Subcutaneous abdominal adipose tissue (tissue), 5 donors: ENCODE results near the gene MAMDC2.

Experiments used
- H3K27ac ChIP-seq: one replicate; pipeline ENCODE4 v1.7.0; 2013; ENCODE audit warnings: low read depth, mild to moderate bottlenecking, inconsistent platforms, low read length, moderate library complexity
- H3K27me3 ChIP-seq, 5 donors: one replicate each; pipeline ENCODE4 v1.7.0; 2013; ENCODE audit warnings: low read length in 5 of 5, inconsistent platforms in 1 of 5; ENCODE audit not compliant: control insufficient read depth in 5 of 5, insufficient read depth in 4 of 5
- H3K36me3 ChIP-seq, 5 donors: one replicate each; pipeline ENCODE4 v1.7.0; 2013; ENCODE audit warnings: low read length in 5 of 5; ENCODE audit not compliant: control insufficient read depth in 5 of 5, insufficient read depth in 5 of 5
- H3K4me1 ChIP-seq, 5 donors: one replicate each; pipeline ENCODE4 v1.7.0; 2013; ENCODE audit warnings: low read length in 5 of 5, mild to moderate bottlenecking in 3 of 5, moderate library complexity in 1 of 5; ENCODE audit not compliant: control insufficient read depth in 5 of 5, insufficient read depth in 5 of 5
- H3K4me3 ChIP-seq, 5 donors: one replicate each; pipeline ENCODE4 v1.7.0; 2013; ENCODE audit warnings: low read length in 5 of 5, low read depth in 1 of 5
- H3K9ac ChIP-seq, 5 donors: one replicate each; pipeline ENCODE4 v1.7.0; 2013; ENCODE audit warnings: low read length in 5 of 5, mild to moderate bottlenecking in 4 of 5, moderate library complexity in 3 of 5
- H3K9me3 ChIP-seq, 5 donors: one replicate each; pipeline ENCODE4 v1.7.0; 2013; ENCODE audit warnings: low read length in 5 of 5; ENCODE audit not compliant: control insufficient read depth in 5 of 5
- donor health status: healthy.
- donor health status: healthy.
- donor health status: healthy.
- donor health status: healthy.
- donor health status: healthy.

MAMDC2 gene

GRCh38 chr9:70076678-70077077 lies 33.0 kb downstream of the MAMDC2 start:
- Histone ChIP-seq H3K9me3 (no peaks in the 10 kb centered on the region), H3K9ac (no peak overlapping the region), H3K27me3 (no peaks in the 10 kb centered on the region), H3K4me3 (no peak overlapping the region), H3K27ac (no peak overlapping the region), H3K36me3 (no peaks in the 10 kb centered on the region), H3K4me1 (peaks cover 3 to 24% (median 21%) of the 10 kb centered on the region in 5 donors)

- H3K36me3 ChIP-seq = no peaks in the 10 kb centered on the region
- H3K27me3 ChIP-seq = no peaks in the 10 kb centered on the region
- H3K9ac ChIP-seq = no peak overlapping the region
- no peaks in the 10 kb centered on the region for H3K9me3 ChIP-seq
- H3K4me1 ChIP-seq = peaks cover 3 to 24% (median 21%) of the 10 kb centered on the region in 5 donors
- no peak overlapping the region for H3K27ac ChIP-seq
- no peak overlapping the region for H3K4me3 ChIP-seq
These were observed 35.9 kb downstream of the MAMDC2 start for GRCh38 chr9:70079417-70080037.

- Histone ChIP-seq H3K36me3 (no peaks in the 10 kb centered on the region), H3K9ac (no peak overlapping the region), H3K27me3 (no peaks in the 10 kb centered on the region), H3K27ac (peak overlapping the region; percentile 9), H3K4me1 (peaks cover 3 to 24% (median 21%) of the 10 kb centered on the region in 5 donors), H3K4me3 (peak overlapping the region in 1 of 5 donors; percentile 12), H3K9me3 (no peaks in the 10 kb centered on the region)
These were observed 37.0 kb downstream of the MAMDC2 start for GRCh38 chr9:70080481-70081119.

GRCh38 chr9:70081120-70081495 lies 37.5 kb downstream of the MAMDC2 start:
- Histone ChIP-seq H3K9ac (no peak overlapping the region), H3K27me3 (no peaks in the 10 kb centered on the region), H3K27ac (peak overlapping the region; percentile 9), H3K36me3 (no peaks in the 10 kb centered on the region), H3K9me3 (no peaks in the 10 kb centered on the region), H3K4me1 (peaks cover 3 to 24% (median 22%) of the 10 kb centered on the region in 5 donors), H3K4me3 (no peak overlapping the region)

GRCh38 chr9:70083429-70083828 lies 39.8 kb downstream of the MAMDC2 start:
- Histone ChIP-seq H3K9me3 (no peaks in the 10 kb centered on the region), H3K27ac (no peak overlapping the region), H3K4me3 (no peak overlapping the region), H3K27me3 (no peaks in the 10 kb centered on the region), H3K36me3 (no peaks in the 10 kb centered on the region), H3K9ac (no peak overlapping the region), H3K4me1 (peaks cover 3 to 31% (median 25%) of the 10 kb centered on the region in 5 donors)

- Histone ChIP-seq H3K9ac (no peak overlapping the region), H3K4me1 (peaks cover 0 to 17% (median 15%) of the 10 kb centered on the region in 5 donors), H3K27me3 (no peaks in the 10 kb centered on the region), H3K36me3 (no peaks in the 10 kb centered on the region), H3K27ac (no peak overlapping the region), H3K4me3 (no peak overlapping the region), H3K9me3 (no peaks in the 10 kb centered on the region)
These were observed 41.6 kb downstream of the MAMDC2 start for GRCh38 chr9:70085241-70085640.

- H3K9me3 ChIP-seq = no peaks in the 10 kb centered on the region
- no peaks in the 10 kb centered on the region for H3K36me3 ChIP-seq
These were observed 47.5 kb downstream of the MAMDC2 start for GRCh38 chr9:70091103-70091502.

GRCh38 chr9:70091572-70091971 lies 47.9 kb downstream of the MAMDC2 start:
- Histone ChIP-seq H3K36me3 (no peaks in the 10 kb centered on the region), H3K9ac (no peak overlapping the region), H3K27ac (no peak overlapping the region), H3K9me3 (no peaks in the 10 kb centered on the region), H3K4me1 (peaks cover 0 to 10% (median 3%) of the 10 kb centered on the region in 5 donors), H3K4me3 (no peak overlapping the region), H3K27me3 (no peaks in the 10 kb centered on the region)

More at GRCh38 chr9:70091103-70091502, 47.5 kb downstream of the MAMDC2 start:
- no peak overlapping the region for H3K27ac ChIP-seq
- H3K4me3 ChIP-seq = no peak overlapping the region
- H3K9ac ChIP-seq = no peak overlapping the region
- no peaks in the 10 kb centered on the region for H3K27me3 ChIP-seq
- H3K4me1 ChIP-seq = peaks cover 0 to 14% (median 6%) of the 10 kb centered on the region in 5 donors

- Histone ChIP-seq H3K27ac (no peak overlapping the region), H3K4me3 (no peak overlapping the region), H3K27me3 (no peaks in the 10 kb centered on the region), H3K9ac (no peak overlapping the region), H3K36me3 (no peaks in the 10 kb centered on the region), H3K4me1 (peaks cover 0 to 5% (median 3%) of the 10 kb centered on the region in 5 donors), H3K9me3 (no peaks in the 10 kb centered on the region)
These were observed 48.5 kb downstream of the MAMDC2 start for GRCh38 chr9:70092190-70092589.

- Histone ChIP-seq H3K27me3 (no peaks in the 10 kb centered on the region), H3K27ac (no peak overlapping the region), H3K9ac (no peak overlapping the region), H3K4me3 (no peak overlapping the region), H3K4me1 (peaks cover 0 to 5% (median 3%) of the 10 kb centered on the region in 5 donors), H3K36me3 (no peaks in the 10 kb centered on the region), H3K9me3 (no peaks in the 10 kb centered on the region)
These were observed 49.4 kb downstream of the MAMDC2 start for GRCh38 chr9:70093095-70093494.
